RWPE2 (cell line): ENCODE measurements around the gene LYL1.
A peak's percentile ranks its signal among the peaks of the same experiment; 100 is the strongest.

ENCODE experiments used
- ATAC-seq: fragments of 200-7000 bp; cut with Tn5 transposase; 3 replicates; pipeline ENCODE4 v1.9.1; 2021; ENCODE audit warnings: low read depth
- DNase-seq: peaks from one replicate; pipeline ENCODE4 v3.0.0-alpha.2; 2020; ENCODE audit warnings: low spot score
- H3K27ac ChIP-seq: fragments of 450-650 bp; 2 replicates; pipeline ENCODE4 v1.5.1; 2017; ENCODE audit warnings: mild to moderate bottlenecking; ENCODE audit not compliant: poor library complexity, severe bottlenecking
- H3K27me3 ChIP-seq: fragments of 250-450 bp; sonication (Bioruptor Pico); 2 replicates; pipeline ENCODE4 v1.5.1; 2021; ENCODE audit warnings: mild to moderate bottlenecking, moderate library complexity; ENCODE audit not compliant: insufficient read depth, poor library complexity, severe bottlenecking
- H3K36me3 ChIP-seq: fragments of 250-450 bp; sonication (Bioruptor Pico); 2 replicates; pipeline ENCODE4 v1.5.1; 2020; ENCODE audit warnings: low read depth, mild to moderate bottlenecking, moderate library complexity
- H3K4me1 ChIP-seq: fragments of 250-450 bp; sonication (Bioruptor Pico); 2 replicates; pipeline ENCODE4 v1.5.1; 2021; ENCODE audit warnings: mild to moderate bottlenecking, moderate library complexity; ENCODE audit not compliant: insufficient read depth, poor library complexity, severe bottlenecking
- H3K4me3 ChIP-seq: fragments of 250-450 bp; sonication (Bioruptor Pico); 2 replicates; pipeline ENCODE4 v1.5.1; 2021; ENCODE audit warnings: mild to moderate bottlenecking, moderate library complexity; ENCODE audit not compliant: severe bottlenecking
- H3K9me3 ChIP-seq: fragments of 250-450 bp; sonication (Bioruptor Pico); 2 replicates; pipeline ENCODE4 v1.5.1; 2021; ENCODE audit warnings: mild to moderate bottlenecking, moderate library complexity; ENCODE audit not compliant: severe bottlenecking
- TF ChIP-seq, protein P1 (sequence below): fragments of 450-650 bp; IDR thresholded peaks from one replicate; pipeline ENCODE4 v1.5.1; 2017; ENCODE audit warnings: mild to moderate bottlenecking, moderate library complexity; ENCODE audit not compliant: poor library complexity, severe bottlenecking

LYL1 gene

DNA sequence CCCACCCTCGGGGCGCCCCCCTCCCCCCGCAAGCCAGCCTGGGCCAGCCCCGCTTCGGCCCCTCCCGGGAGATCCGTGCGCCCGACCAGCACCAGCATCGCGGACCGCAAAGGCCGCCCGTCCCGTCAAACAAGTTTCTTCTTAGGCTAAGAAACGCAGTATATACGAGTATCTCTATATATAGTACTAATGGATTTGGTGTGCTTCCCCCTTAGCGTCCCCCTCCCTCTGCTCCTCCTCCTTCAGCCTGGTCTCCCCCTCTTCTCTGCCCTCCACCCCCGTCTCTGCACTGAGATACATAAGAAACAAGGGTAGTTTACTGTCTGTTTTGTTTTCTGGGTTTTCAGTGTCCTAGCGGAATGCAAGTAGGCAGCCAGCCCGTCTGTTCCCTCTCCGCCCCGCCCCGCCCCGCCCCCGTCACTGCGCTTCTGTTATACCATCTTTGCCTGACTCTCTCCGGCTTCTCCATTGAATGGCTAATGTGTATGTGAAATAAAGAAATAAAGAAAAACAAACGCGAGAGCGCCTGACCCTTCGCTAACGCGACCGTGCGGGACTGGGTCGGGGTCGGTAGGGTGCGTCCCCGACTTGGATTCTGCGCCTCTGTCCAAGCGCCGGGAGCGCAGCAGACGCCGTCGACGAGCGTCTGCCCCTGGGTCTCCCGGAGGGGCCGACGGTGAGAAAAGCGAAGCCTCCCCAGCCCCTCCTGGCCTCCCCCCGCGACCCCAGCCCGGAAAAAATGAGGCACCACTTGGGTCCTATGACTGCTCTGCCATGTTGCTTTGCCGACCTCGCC lies 4.2 kb downstream of the LYL1 start:
- ATAC-seq (no peak), DNase-seq (no peak)
- Histone ChIP-seq H3K27ac (no peak overlapping the region), H3K4me1 (no peaks in the 10 kb centered on the region), H3K9me3 (no peaks in the 10 kb centered on the region), H3K36me3 (no peaks in the 10 kb centered on the region), H3K27me3 (no peaks in the 10 kb centered on the region), H3K4me3 (no peak overlapping the region)
- TF ChIP-seq, protein P1, sequence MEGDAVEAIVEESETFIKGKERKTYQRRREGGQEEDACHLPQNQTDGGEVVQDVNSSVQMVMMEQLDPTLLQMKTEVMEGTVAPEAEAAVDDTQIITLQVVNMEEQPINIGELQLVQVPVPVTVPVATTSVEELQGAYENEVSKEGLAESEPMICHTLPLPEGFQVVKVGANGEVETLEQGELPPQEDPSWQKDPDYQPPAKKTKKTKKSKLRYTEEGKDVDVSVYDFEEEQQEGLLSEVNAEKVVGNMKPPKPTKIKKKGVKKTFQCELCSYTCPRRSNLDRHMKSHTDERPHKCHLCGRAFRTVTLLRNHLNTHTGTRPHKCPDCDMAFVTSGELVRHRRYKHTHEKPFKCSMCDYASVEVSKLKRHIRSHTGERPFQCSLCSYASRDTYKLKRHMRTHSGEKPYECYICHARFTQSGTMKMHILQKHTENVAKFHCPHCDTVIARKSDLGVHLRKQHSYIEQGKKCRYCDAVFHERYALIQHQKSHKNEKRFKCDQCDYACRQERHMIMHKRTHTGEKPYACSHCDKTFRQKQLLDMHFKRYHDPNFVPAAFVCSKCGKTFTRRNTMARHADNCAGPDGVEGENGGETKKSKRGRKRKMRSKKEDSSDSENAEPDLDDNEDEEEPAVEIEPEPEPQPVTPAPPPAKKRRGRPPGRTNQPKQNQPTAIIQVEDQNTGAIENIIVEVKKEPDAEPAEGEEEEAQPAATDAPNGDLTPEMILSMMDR = no peak

DNA sequence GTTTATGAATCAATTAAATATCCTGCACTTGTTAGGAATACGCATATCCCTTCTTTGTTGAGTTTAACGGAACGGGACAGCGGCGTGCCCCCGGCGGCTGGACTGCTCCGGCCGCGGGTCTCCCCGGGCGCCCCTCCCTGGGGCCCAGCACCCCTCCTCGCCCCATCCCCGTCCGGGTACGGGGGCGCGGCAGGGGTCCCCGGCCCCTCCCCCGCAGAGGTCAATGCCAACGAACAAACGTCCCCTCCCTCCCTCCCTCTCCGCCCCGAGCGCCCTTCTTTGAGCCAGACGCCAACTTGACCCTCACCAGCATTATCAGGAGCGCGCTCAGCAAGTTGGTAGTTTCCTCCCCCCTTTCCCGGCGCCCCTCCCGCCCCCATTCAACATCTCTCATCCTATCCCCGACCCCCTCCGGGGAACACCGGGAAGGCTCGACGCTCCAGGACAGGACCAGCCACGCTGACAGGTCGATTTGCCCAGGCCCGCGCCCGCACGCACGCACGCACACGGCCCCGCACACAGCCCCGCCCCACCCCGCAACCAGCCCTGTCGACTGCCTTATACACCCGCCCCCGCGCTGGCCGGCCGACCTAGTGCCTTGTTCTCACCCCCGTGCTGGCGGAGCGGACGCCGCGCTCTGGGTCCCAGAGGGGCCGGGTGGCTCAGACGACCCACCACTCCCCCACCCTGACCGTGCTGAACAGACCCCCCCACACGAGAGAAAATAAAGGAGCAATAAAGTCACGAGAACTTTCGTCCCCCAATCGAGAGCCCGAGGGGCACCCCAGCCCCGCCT lies 5.0 kb downstream of the LYL1 start:
- DNase-seq = no peak
- TF ChIP-seq, protein P1 = no peak
- no peaks in the 10 kb centered on the region for H3K27me3 ChIP-seq
- H3K9me3 ChIP-seq = no peaks in the 10 kb centered on the region
- no peaks in the 10 kb centered on the region for H3K4me1 ChIP-seq
- H3K4me3 ChIP-seq = no peak overlapping the region
- no peaks in the 10 kb centered on the region for H3K36me3 ChIP-seq
- peak; percentile 20; the same call in 2 of the 3 replicates for ATAC-seq
- no peak overlapping the region for H3K27ac ChIP-seq

DNA sequence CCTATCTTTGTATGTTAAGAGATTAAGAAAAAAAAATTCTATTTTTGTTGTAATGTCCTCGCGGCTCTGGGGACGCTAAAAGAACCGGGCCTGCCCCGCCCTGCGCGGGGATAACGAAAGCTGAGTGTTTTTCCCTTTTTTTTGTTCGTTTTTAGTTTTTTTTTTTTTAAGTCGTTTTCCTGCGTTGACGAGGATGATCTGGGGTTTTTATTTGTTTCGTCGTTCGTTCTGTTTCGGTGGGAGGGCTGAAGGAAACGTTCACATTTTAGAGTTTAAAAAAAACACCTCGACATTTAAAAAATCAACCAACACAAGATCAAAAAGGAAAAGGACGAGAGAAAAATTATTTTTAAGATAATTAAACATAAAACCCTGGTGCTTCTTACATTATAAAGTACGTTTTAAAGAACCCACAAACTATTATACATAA lies 5.6 kb downstream of the LYL1 start:
- Histone ChIP-seq H3K4me3 (no peak overlapping the region), H3K9me3 (no peaks in the 10 kb centered on the region), H3K36me3 (no peaks in the 10 kb centered on the region), H3K27ac (no peak overlapping the region), H3K27me3 (no peaks in the 10 kb centered on the region), H3K4me1 (no peaks in the 10 kb centered on the region)
- ATAC-seq (no peak), DNase-seq (no peak)
- TF ChIP-seq, protein P1 = no peak

DNA sequence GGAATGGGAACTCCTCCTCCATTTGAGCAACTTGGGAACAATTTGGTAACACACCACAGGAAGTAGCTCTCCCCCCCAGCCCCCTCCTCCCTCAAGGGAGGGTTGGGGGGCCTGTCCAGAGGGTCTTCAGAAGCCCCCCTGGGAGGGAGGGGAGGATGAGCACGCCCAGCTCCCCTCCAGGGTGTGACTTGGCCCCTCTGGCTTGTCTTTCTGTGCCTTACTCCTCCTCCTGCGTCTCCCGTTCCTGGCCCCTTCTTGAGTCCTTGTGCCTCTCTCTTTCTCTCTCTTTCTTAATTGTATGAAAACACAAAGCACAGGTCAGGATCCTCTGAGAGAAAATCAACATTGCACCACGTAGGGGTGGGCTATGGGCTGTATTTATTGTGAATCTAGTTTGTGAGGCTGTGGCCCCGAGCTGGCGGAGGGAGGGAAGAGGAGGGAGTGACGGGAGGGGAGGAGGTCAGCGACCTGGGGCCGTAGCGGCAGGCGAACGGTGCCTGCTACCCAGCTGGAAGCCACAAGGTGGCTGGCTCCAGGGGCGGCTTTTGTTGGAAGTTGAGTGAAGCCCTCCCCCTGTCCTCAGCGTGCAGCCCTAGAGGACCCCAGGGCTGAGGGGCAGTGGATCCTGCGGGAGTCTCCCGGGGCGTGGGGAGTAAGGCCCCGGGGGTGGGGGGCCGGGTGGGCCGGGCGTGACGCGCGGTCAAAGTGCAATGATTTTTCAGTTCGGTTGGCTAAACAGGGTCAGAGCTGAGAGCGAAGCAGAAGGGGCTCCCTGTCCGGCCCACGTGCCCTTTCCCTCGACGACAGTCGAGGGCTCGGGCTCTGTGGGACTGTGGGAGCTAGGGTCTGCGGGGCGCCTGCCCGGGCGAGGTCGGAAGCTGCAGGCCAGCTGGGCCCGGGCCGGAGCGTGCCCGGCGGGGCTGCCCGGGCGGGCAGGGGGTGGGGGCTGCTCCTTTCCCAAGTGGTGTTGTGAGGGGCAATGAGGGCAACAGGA lies 6.4 kb downstream of the LYL1 start:
- TF ChIP-seq, protein P1 = no peak
- DNase-seq (peak; percentile 47), ATAC-seq (no peak)
- H3K36me3 ChIP-seq = no peaks in the 10 kb centered on the region
- no peaks in the 10 kb centered on the region for H3K27me3 ChIP-seq
- H3K9me3 ChIP-seq = no peaks in the 10 kb centered on the region
- H3K27ac ChIP-seq = no peak overlapping the region
- no peaks in the 10 kb centered on the region for H3K4me1 ChIP-seq
- no peak overlapping the region for H3K4me3 ChIP-seq
